ENCODE data around the gene RTRAF. TPM values are rescaled to one million over a fixed set of nuclear protein-coding genes. Genes with fewer than 3 reads are reported as not detected.

RTRAF gene
- total and polyA plus RNA-seq, 9 of the 15 experiments (the other 6 are each of a cell fraction or from before 2014, with no cell fraction given): 126 to 204 (median 155) TPM

DNA sequence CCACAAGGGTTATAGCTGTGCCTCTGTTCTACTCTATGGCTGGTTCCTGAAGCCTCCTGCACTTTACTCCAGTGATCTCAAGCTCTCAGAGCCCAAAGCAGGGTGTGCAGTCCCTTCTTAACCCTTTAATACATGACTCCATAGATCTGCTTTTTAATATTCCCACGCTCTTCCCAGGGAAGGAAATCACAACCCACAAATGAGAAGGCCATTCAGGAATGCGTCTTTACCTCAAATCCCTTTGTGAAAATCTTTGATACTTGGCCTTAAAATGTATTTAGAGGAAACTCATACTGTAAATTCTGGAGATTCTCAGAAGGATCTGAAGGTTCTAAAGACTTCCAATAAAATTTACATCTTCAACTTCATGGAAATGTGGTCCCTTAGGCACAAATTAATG, 62.5 kb downstream of the RTRAF start:
- Histone ChIP-seq H2AFZ (ENCODE audit: low read depth, low read length) (no peak overlapping the region), H3K9me3 (replicated peaks; ENCODE audit: control insufficient read depth, insufficient read depth, low read depth, low read length) (no peaks in the 10 kb centered on the region), H3K4me1 (replicated peaks in 1 of 2; ENCODE audit: control insufficient read depth in 2 of 2, insufficient read depth in 2 of 2, low read length in 2 of 2) (no peaks in the 10 kb centered on the region), H3K9me1 (ENCODE audit: control insufficient read depth, insufficient read depth, low read length) (no peaks in the 10 kb centered on the region), H3K79me2 (ENCODE audit: control insufficient read depth, insufficient read depth, low read length) (no peaks in the 10 kb centered on the region), H3K27ac (ENCODE audit: extremely low read depth, low read depth, low read length) (no peak overlapping the region), H3K9ac (ENCODE audit: insufficient read depth in 1 of 2, low read depth in 2 of 2, low read length in 2 of 2) (no peak overlapping the region), H3K36me3 (ENCODE audit: control insufficient read depth, insufficient read depth, low read length) (no peaks in the 10 kb centered on the region), H4K20me1 (replicated peaks; ENCODE audit: control insufficient read depth, insufficient read depth, low read length) (no peaks in the 10 kb centered on the region), H3K27me3 (ENCODE audit: control insufficient read depth in 2 of 2, insufficient read depth in 2 of 2, low read length in 2 of 2) (peaks cover 3 to 8% of the 10 kb centered on the region in 2 experiments; a peak in 3 of 5 replicates), H3K4me3 (no peak overlapping the region), H3K4me2 (ENCODE audit: insufficient read depth, low read length) (no peak overlapping the region)
- no peak for FAIRE-seq
- BruUV-seq (replicated peaks): no TSS peak
- DNase-seq (ENCODE audit: extremely low read depth in 1 of 4, low spot score in 3 of 4): no peak
- ChIA-PET CTCF (ENCODE audit: low intra/inter-chr PET ratio) (no interaction called here), POLR2A (interaction anchor here (0.6 kb wide), 1 partner anchor 32 kb away, joined by 3 read pairs; no protein-coding TSS in a partner anchor)
- ATAC-seq: no peak
- intact Hi-C loops (cut with micrococcal nuclease) (no loop called here), in situ Hi-C loops (cut with MboI) (no loop called here)
- WGBS (ENCODE audit: insufficient coverage, low coverage, missing lambda C conversion rate): 7% methylated on average over 2 of the region's 2 CpGs
- TF ChIP-seq, protein P1, sequence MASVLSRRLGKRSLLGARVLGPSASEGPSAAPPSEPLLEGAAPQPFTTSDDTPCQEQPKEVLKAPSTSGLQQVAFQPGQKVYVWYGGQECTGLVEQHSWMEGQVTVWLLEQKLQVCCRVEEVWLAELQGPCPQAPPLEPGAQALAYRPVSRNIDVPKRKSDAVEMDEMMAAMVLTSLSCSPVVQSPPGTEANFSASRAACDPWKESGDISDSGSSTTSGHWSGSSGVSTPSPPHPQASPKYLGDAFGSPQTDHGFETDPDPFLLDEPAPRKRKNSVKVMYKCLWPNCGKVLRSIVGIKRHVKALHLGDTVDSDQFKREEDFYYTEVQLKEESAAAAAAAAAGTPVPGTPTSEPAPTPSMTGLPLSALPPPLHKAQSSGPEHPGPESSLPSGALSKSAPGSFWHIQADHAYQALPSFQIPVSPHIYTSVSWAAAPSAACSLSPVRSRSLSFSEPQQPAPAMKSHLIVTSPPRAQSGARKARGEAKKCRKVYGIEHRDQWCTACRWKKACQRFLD (CRISPR knock-in tag; IDR thresholded peaks at IDR 0.05): no peak
- no peak for TF ChIP-seq TEAD4 (IDR thresholded peaks at IDR 0.05; ENCODE audit: low read length)
- no peak for TF ChIP-seq TEAD4 (CRISPR knock-in tag; IDR thresholded peaks at IDR 0.05; ENCODE audit: borderline replicate concordance)
- no peak for TF ChIP-seq EZH2 (IDR thresholded peaks at IDR 0.05; ENCODE audit: borderline replicate concordance, low read depth, low read length)
- TF ChIP-seq TSHZ1 (CRISPR knock-in tag; IDR thresholded peaks at IDR 0.05): no peak
- TF ChIP-seq CLOCK (CRISPR knock-in tag; IDR thresholded peaks at IDR 0.05; ENCODE audit: borderline replicate concordance): no peak
- no peak for TF ChIP-seq MCM2 (IDR thresholded peaks at IDR 0.05; ENCODE audit: low read depth)
- TF ChIP-seq POLR3A (IDR thresholded peaks at IDR 0.05; ENCODE audit: borderline replicate concordance, extremely low read depth, insufficient read depth, insufficient read length): no peak
- no peak for TF ChIP-seq CBX8 (IDR thresholded peaks at IDR 0.05; ENCODE audit: borderline replicate concordance, extremely low read depth, low read depth, low read length, poor library complexity, severe bottlenecking)
- TF ChIP-seq NCOA1 (IDR thresholded peaks at IDR 0.05; ENCODE audit: low read depth): no peak

Measured in K562 (cell line).